Measurements from ENCODE around the gene SAP30L.

SAP30L gene

GRCh38 chr5:154451957-154452356 is 6.2 kb downstream of the SAP30L start:
- FAIRE-seq, result no peak
- DNase-seq (ENCODE audit: insufficient read length, low spot score), result no peak
- TF ChIP-seq TAF1 (IDR thresholded peaks at IDR 0.05; ENCODE audit: low read depth, low read length) (no peak), POU2F2 (IDR thresholded peaks at IDR 0.05; ENCODE audit: low read depth, low read length) (no peak), POLR2AphosphoS5 (IDR thresholded peaks at IDR 0.05; ENCODE audit: low read depth, low read length) (no peak), SPI1 (IDR thresholded peaks at IDR 0.05; ENCODE audit: low read depth, low read length) (no peak), PAX5 (IDR thresholded peaks at IDR 0.05; ENCODE audit: insufficient read depth, low read length, severe bottlenecking) (no peak), POLR2A (IDR thresholded peaks at IDR 0.05; ENCODE audit: low read depth, low read length) (no peak)

- TF ChIP-seq SPI1 (IDR thresholded peaks at IDR 0.05; ENCODE audit: low read depth, low read length) (no peak), POU2F2 (IDR thresholded peaks at IDR 0.05; ENCODE audit: low read depth, low read length) (no peak), POLR2AphosphoS5 (IDR thresholded peaks at IDR 0.05; ENCODE audit: low read depth, low read length) (no peak), TAF1 (IDR thresholded peaks at IDR 0.05; ENCODE audit: low read depth, low read length) (no peak), PAX5 (IDR thresholded peaks at IDR 0.05; ENCODE audit: insufficient read depth, low read length, severe bottlenecking) (no peak), POLR2A (IDR thresholded peaks at IDR 0.05; ENCODE audit: low read depth, low read length) (no peak)
- FAIRE-seq, result no peak
Measured at GRCh38 chr5:154455585-154455984, 9.8 kb downstream of the SAP30L start.

GRCh38 chr5:154456540-154456939 is 10.7 kb downstream of the SAP30L start:
- TF ChIP-seq TAF1 (IDR thresholded peaks at IDR 0.05; ENCODE audit: low read depth, low read length) (no peak), POLR2AphosphoS5 (IDR thresholded peaks at IDR 0.05; ENCODE audit: low read depth, low read length) (no peak), POU2F2 (IDR thresholded peaks at IDR 0.05; ENCODE audit: low read depth, low read length) (no peak), SPI1 (IDR thresholded peaks at IDR 0.05; ENCODE audit: low read depth, low read length) (no peak), POLR2A (IDR thresholded peaks at IDR 0.05; ENCODE audit: low read depth, low read length) (no peak), PAX5 (IDR thresholded peaks at IDR 0.05; ENCODE audit: insufficient read depth, low read length, severe bottlenecking) (no peak)
- DNase-seq (ENCODE audit: insufficient read length, low spot score), result no peak
- FAIRE-seq, result no peak

More at GRCh38 chr5:154455585-154455984, 9.8 kb downstream of the SAP30L start:
- no peak for DNase-seq (ENCODE audit: insufficient read length, low spot score)

- FAIRE-seq (no peak), DNase-seq (ENCODE audit: insufficient read length, low spot score) (no peak)
- TF ChIP-seq POLR2AphosphoS5 (IDR thresholded peaks at IDR 0.05; ENCODE audit: low read depth, low read length) (no peak), TAF1 (IDR thresholded peaks at IDR 0.05; ENCODE audit: low read depth, low read length) (no peak), SPI1 (IDR thresholded peaks at IDR 0.05; ENCODE audit: low read depth, low read length) (no peak), POLR2A (IDR thresholded peaks at IDR 0.05; ENCODE audit: low read depth, low read length) (no peak), POU2F2 (IDR thresholded peaks at IDR 0.05; ENCODE audit: low read depth, low read length) (no peak), PAX5 (IDR thresholded peaks at IDR 0.05; ENCODE audit: insufficient read depth, low read length, severe bottlenecking) (no peak)
Measured at GRCh38 chr5:154459015-154459414, 13.2 kb downstream of the SAP30L start.

- no peak for FAIRE-seq
- DNase-seq (ENCODE audit: insufficient read length, low spot score), result no peak
- TF ChIP-seq SPI1 (IDR thresholded peaks at IDR 0.05; ENCODE audit: low read depth, low read length) (no peak), TAF1 (IDR thresholded peaks at IDR 0.05; ENCODE audit: low read depth, low read length) (no peak), POLR2A (IDR thresholded peaks at IDR 0.05; ENCODE audit: low read depth, low read length) (no peak), POLR2AphosphoS5 (IDR thresholded peaks at IDR 0.05; ENCODE audit: low read depth, low read length) (no peak), PAX5 (IDR thresholded peaks at IDR 0.05; ENCODE audit: insufficient read depth, low read length, severe bottlenecking) (no peak), POU2F2 (IDR thresholded peaks at IDR 0.05; ENCODE audit: low read depth, low read length) (no peak)
Measured at GRCh38 chr5:154460172-154460571, 14.4 kb downstream of the SAP30L start.

- TF ChIP-seq POLR2AphosphoS5 (IDR thresholded peaks at IDR 0.05; ENCODE audit: low read depth, low read length) (no peak), TAF1 (IDR thresholded peaks at IDR 0.05; ENCODE audit: low read depth, low read length) (no peak), POLR2A (IDR thresholded peaks at IDR 0.05; ENCODE audit: low read depth, low read length) (no peak), POU2F2 (IDR thresholded peaks at IDR 0.05; ENCODE audit: low read depth, low read length) (no peak), PAX5 (IDR thresholded peaks at IDR 0.05; ENCODE audit: insufficient read depth, low read length, severe bottlenecking) (no peak), SPI1 (IDR thresholded peaks at IDR 0.05; ENCODE audit: low read depth, low read length) (no peak)
- FAIRE-seq (no peak), DNase-seq (ENCODE audit: insufficient read length, low spot score) (no peak)
Measured at GRCh38 chr5:154461531-154461930, 15.7 kb downstream of the SAP30L start.

- no peak for DNase-seq (ENCODE audit: insufficient read length, low spot score)
- TF ChIP-seq POLR2A (IDR thresholded peaks at IDR 0.05; ENCODE audit: low read depth, low read length), result no peak
- TF ChIP-seq TAF1 (IDR thresholded peaks at IDR 0.05; ENCODE audit: low read depth, low read length), result no peak
- no peak for TF ChIP-seq POU2F2 (IDR thresholded peaks at IDR 0.05; ENCODE audit: low read depth, low read length)
- no peak for TF ChIP-seq POLR2AphosphoS5 (IDR thresholded peaks at IDR 0.05; ENCODE audit: low read depth, low read length)
- no peak for TF ChIP-seq SPI1 (IDR thresholded peaks at IDR 0.05; ENCODE audit: low read depth, low read length)
- no peak for TF ChIP-seq PAX5 (IDR thresholded peaks at IDR 0.05; ENCODE audit: insufficient read depth, low read length, severe bottlenecking)
- no peak for FAIRE-seq
Measured at GRCh38 chr5:154464438-154464837, 18.6 kb downstream of the SAP30L start.

GRCh38 chr5:154465169-154465568 is 19.4 kb downstream of the SAP30L start:
- DNase-seq (ENCODE audit: insufficient read length, low spot score), result no peak
- FAIRE-seq, result no peak
- TF ChIP-seq POLR2AphosphoS5 (IDR thresholded peaks at IDR 0.05; ENCODE audit: low read depth, low read length) (no peak), TAF1 (IDR thresholded peaks at IDR 0.05; ENCODE audit: low read depth, low read length) (no peak), POLR2A (IDR thresholded peaks at IDR 0.05; ENCODE audit: low read depth, low read length) (no peak)

GRCh38 chr5:154466147-154466546 is 20.4 kb downstream of the SAP30L start:
- TF ChIP-seq POU2F2 (IDR thresholded peaks at IDR 0.05; ENCODE audit: low read depth, low read length) (no peak), PAX5 (IDR thresholded peaks at IDR 0.05; ENCODE audit: insufficient read depth, low read length, severe bottlenecking) (no peak), TAF1 (IDR thresholded peaks at IDR 0.05; ENCODE audit: low read depth, low read length) (no peak), POLR2AphosphoS5 (IDR thresholded peaks at IDR 0.05; ENCODE audit: low read depth, low read length) (no peak), POLR2A (IDR thresholded peaks at IDR 0.05; ENCODE audit: low read depth, low read length) (no peak), SPI1 (IDR thresholded peaks at IDR 0.05; ENCODE audit: low read depth, low read length) (no peak)
- FAIRE-seq (no peak), DNase-seq (ENCODE audit: insufficient read length, low spot score) (no peak)

GRCh38 chr5:154466671-154467070 is 20.9 kb downstream of the SAP30L start:
- no peak for FAIRE-seq
- DNase-seq (ENCODE audit: insufficient read length, low spot score), result no peak
- no peak for TF ChIP-seq POLR2A (IDR thresholded peaks at IDR 0.05; ENCODE audit: low read depth, low read length)
- no peak for TF ChIP-seq SPI1 (IDR thresholded peaks at IDR 0.05; ENCODE audit: low read depth, low read length)
- no peak for TF ChIP-seq TAF1 (IDR thresholded peaks at IDR 0.05; ENCODE audit: low read depth, low read length)
- no peak for TF ChIP-seq PAX5 (IDR thresholded peaks at IDR 0.05; ENCODE audit: insufficient read depth, low read length, severe bottlenecking)
- TF ChIP-seq POLR2AphosphoS5 (IDR thresholded peaks at IDR 0.05; ENCODE audit: low read depth, low read length), result no peak
- no peak for TF ChIP-seq POU2F2 (IDR thresholded peaks at IDR 0.05; ENCODE audit: low read depth, low read length)

Measured in GM12891 (cell line).